HG03066 (cell line): ENCODE measurements around the gene DUSP11.
"Not testable (repeated sequence)": the region's sequence is repeated elsewhere in the genome, so short reads cannot be mapped to it uniquely, and the experiment has no call there.

ENCODE experiments used
- ATAC-seq: cut with Tn5 transposase; IDR thresholded peaks from one replicate; pipeline ENCODE4 v1.9.1; 2021; ENCODE audit warnings: low read depth; ENCODE audit not compliant: unreplicated experiment

Gene DUSP11

DNA sequence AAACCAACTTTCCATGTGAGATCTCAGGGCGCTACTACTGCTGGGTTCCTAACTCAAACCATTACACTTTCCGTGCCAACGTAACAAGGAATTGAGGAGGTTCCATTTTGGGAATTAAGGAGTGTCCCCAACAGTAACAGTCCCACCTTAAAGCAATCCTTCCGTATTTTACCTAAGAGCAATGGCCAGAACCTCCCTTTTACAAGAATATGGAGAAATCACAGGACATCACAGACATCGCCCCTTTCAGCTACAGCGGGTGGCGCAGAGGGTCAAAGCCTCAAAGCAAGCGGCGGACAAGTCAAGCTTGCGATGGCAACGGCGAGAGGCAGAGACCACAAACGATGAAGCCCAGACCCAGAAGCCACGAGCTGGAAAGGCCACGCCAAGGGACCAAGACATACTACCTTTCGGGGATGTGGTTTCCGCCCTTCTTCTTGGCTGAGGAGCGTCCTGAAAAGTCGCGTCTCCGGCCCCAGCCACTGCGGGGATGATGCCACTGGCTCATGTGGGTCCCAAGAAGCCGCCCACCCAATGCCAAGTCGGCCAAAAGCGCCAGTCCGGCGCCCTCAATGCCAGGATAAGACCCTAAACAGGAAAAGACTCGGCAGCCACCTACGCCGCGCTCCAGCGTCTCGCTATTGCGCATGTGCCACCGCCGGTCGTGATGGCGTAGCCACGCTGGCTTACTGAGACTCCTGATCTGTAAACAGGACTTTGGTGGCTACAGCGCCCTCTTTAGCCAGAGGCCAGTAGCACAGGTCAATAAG lies at the start of gene DUSP11:
DUSP11 (minus strand) TSS at position 637 of the 770 bp plus-strand sequence; CDS start at position 508, 129 bp downstream.
- peak; percentile 98 for ATAC-seq

GRCh38 chr2:73828818-73829570 lies 49.1 kb upstream of the DUSP11 start, which contains the start of gene STAMBP:
Gene STAMBP, plus strand, starts transcription at chr2:73828961. Its CDS starts 1,896 bp downstream, at chr2:73830857.
- peak; percentile 80 for ATAC-seq

- no peak for ATAC-seq
Measured at GRCh38 chr2:73828389-73828817, 48.5 kb upstream of the DUSP11 start.

DNA sequence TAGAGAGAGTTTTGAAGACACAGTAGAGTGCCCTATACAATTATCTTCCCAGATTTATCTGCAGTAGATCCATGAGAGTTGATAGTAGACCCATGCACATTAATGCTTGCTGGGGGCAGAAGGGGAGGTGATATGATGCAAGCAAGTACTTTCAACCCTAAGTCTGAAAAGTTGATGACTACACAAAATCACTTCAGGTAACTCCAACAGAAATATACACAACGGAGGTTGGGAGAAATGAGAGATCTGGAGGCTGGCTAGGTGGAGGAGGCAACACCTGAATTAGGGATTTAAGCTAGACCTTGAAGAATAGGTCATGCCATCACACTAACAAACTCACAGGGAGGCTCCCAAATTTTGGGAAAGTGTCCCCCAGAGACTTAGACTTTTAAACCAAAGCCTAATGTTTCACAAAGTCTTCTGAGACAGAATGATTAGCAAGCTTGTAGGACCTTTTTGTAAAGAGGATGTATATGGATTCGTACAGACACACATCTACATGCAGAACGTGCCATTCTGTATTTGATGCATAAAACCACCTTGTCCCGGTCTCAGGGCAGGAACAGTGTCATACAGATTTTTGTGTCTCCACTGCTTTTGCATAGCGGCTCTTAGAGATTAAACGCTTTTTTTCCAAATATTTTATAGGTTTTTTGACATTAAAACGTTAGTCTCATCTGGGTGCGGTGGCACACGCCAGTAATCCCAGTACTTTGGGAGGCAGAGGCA lies 47.9 kb upstream of the DUSP11 start:
- ATAC-seq = no peak

DNA sequence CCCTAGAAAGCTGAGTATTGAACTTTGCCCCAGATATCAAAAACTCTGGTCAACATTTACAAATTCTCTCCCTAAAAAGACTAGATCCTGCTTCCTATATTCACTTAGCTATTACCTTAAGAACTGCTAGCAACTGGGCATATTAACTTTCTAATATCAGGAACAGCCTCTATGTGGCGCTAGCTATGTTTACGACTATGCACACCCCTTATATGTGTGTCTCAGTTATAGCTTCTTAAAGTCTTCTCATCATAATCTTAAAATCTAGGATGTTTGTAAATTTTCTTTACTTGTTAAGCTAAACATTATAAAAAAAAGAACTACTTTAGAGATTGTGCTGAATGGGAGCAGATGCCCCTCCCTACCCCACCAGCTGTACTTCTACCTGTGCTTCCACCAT lies 47.1 kb upstream of the DUSP11 start:
- no peak for ATAC-seq

- no peak for ATAC-seq
Measured at GRCh38 chr2:73825408-73825807, 45.5 kb upstream of the DUSP11 start.

- ATAC-seq = no peak
Measured at GRCh38 chr2:73823916-73824523, 44.1 kb upstream of the DUSP11 start.

DNA sequence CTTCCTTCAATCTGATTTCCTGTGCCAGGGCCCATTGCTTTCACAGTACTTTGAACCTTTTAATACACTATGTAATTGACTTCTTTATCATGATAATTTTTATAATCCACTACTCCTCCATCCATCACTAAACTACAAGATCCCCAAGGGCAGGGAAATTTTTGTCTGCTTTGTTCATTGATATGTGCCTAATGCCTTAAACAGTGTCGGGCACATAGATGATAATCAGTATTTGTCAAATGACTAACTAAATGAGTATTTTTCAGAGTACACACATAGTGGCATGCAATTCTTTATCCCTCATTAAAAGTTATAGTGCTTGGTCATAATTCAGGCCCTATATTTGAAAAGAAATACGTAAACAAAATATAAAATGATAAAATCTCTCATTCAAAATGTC lies 43.5 kb upstream of the DUSP11 start:
- ATAC-seq = no peak

- no peak for ATAC-seq
Measured at GRCh38 chr2:73822991-73823390, 43.1 kb upstream of the DUSP11 start.

DNA sequence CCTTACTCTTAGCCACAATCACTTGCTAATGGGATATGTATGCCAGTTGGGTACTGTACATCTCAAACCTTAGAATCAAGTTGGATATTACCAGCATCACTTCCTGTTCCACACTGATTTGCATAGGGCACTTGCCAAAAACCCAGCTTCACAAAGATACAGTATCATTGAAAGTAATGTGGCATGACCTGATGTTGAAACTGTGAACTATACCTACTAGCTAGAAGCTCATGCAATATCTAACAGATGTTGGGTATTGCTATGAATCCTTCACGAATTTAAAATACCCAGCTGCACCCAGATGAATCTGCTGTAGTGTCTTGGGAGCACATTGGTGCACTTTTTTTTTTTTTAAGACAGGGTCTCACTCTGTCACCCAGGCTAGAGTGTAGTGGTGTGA lies 42.4 kb upstream of the DUSP11 start:
- ATAC-seq = peak; percentile 45

GRCh38 chr2:73821669-73822068 lies 41.8 kb upstream of the DUSP11 start:
- ATAC-seq = no peak

DNA sequence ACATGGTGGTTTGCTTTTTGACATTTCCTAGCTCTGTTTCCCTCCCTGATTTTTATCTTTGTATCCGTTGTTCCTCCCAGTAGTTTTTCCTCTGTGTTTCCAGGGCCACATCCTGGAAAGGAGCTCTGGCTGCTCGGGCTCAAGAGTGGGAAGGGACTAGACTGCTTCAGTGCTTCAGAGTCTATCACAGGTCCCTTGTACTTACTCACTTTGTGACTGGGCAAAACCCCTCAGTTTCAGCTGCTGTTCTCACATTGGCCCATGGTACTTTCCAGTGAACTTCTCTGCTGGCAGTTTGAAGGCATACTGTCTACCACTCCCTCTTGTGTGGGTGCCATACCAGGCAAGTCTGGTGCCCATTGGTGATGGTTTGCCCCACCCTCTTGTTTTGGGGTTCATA lies 41.3 kb upstream of the DUSP11 start:
- ATAC-seq = peak; percentile 60

GRCh38 chr2:73818296-73818695 lies 38.4 kb upstream of the DUSP11 start:
- ATAC-seq = no peak

DNA sequence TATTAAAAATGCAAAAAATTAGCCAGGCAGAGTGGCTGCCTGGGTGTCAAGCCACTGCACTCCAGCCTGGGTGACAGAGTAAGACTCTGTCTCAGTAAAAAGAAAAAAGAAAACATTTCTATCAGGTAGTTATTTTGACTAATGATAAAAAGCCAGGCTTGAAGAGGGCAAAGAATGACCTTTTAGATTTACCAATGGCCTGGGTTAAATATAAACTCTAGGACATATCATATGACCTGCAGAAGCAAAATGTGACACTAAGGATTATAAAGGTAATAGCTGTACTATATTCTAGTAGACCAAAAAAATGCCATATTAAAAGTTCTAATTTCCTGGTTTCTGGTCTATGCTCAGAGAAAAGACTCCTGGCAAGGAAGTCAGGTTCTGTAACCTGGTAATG lies 32.7 kb upstream of the DUSP11 start:
- ATAC-seq = no peak

GRCh38 chr2:73811878-73812277 lies 32.0 kb upstream of the DUSP11 start:
- no peak for ATAC-seq

DNA sequence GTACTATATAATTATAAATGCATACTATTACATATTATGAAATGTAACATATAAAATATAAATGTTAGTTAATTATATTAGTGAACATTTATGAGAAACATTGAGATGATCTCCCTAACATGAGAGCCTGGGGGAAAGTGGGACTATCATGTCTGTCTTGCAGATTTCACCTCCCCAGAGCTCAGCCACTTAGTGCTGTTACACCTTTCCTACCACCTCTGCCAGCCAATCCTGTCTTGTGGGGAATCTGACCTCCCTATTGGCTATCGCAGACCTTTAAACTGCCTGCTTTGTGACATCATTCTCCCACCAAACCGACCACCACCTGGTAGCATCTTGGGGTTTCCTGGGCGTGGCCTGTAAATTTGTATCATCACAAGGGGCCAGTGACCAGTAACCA lies 4.0 kb upstream of the DUSP11 start, which contains the start of gene C2orf78:
C2orf78 (plus strand) TSS at position 301 of the 400 bp plus-strand sequence. CDS start 127 bp downstream, outside the sequence.
- not testable (repeated sequence) for ATAC-seq

GRCh38 chr2:73783402-73783801 lies 3.5 kb upstream of the DUSP11 start:
- ATAC-seq = not testable (repeated sequence)

GRCh38 chr2:73780237-73780582 lies 307 bp upstream of the DUSP11 start:
- ATAC-seq = no peak

- not testable (repeated sequence) for ATAC-seq
Measured at GRCh38 chr2:73778867-73779466, 936 bp downstream of the DUSP11 start.

DNA sequence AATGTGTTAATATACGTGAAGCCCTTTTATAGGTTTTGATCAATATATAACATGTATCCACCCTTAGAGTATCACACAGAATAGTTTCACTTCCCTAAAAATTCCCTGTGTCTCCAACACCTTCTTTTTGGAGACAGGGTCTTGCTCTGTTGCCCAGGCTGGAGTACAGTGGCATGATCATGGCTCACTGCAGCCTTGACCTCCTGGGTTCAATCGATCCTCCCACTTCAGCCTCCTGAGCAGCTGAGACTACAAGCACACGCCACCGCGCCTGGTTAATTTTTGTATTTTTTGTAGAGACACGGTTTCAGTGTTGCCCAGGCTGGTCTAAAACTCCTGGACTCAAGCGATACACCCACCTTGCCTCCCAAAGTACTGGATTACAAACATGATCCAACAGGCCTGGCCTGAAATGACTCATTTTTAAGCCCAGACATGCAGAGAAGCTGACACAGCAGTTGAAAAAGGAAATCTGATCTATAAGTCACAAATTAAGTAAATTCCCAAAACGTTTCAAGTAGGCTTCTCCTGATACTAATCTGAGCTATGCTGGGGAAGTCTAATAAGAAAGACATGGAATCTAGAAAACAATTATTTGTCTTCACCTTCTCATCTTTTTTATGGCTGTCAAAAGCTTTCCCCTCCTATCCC lies 2.9 kb downstream of the DUSP11 start:
- no peak for ATAC-seq
